ENCODE results near the gene GSKIP.

GSKIP gene

DNA sequence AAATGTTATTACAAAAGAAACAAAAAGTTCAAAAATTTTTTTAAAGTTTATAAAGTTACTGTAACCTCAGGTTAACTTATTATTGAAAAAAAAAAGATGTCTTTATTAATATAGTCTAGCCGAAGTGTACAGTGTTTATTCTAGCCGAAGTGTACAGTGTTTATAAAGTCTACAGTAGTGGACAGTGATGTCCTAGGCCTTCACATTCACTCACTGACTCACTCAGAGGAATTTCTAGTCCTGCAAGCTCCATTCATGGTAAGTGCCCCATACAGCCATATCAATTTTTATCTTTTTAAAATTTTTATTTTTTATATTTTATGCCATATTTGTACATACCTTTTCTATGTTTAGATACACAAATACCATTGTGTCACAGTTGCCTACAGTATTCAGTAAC is 10.6 kb upstream of the GSKIP start (continued):
- TF ChIP-seq, protein P1, sequence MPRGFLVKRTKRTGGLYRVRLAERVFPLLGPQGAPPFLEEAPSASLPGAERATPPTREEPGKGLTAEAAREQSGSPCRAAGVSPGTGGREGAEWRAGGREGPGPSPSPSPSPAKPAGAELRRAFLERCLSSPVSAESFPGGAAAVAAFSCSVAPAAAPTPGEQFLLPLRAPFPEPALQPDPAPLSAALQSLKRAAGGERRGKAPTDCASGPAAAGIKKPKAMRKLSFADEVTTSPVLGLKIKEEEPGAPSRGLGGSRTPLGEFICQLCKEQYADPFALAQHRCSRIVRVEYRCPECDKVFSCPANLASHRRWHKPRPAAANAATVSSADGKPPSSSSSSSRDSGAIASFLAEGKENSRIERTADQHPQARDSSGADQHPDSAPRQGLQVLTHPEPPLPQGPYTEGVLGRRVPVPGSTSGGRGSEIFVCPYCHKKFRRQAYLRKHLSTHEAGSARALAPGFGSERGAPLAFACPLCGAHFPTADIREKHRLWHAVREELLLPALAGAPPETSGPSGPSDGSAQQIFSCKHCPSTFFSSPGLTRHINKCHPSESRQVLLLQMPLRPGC (tag by site-specific recombination; IDR thresholded peaks at IDR 0.05) = no peak
- no peak for TF ChIP-seq ZNF473 (tag by site-specific recombination; IDR thresholded peaks at IDR 0.05)
- no peak for TF ChIP-seq ZNF704 (tag by site-specific recombination; IDR thresholded peaks at IDR 0.05)

GRCh38 chr14:96354246-96354645 is 9.1 kb upstream of the GSKIP start:
- POLR2A ChIA-PET = no interaction called here
- CTCF ChIA-PET = no interaction called here
- TF ChIP-seq, protein P2, sequence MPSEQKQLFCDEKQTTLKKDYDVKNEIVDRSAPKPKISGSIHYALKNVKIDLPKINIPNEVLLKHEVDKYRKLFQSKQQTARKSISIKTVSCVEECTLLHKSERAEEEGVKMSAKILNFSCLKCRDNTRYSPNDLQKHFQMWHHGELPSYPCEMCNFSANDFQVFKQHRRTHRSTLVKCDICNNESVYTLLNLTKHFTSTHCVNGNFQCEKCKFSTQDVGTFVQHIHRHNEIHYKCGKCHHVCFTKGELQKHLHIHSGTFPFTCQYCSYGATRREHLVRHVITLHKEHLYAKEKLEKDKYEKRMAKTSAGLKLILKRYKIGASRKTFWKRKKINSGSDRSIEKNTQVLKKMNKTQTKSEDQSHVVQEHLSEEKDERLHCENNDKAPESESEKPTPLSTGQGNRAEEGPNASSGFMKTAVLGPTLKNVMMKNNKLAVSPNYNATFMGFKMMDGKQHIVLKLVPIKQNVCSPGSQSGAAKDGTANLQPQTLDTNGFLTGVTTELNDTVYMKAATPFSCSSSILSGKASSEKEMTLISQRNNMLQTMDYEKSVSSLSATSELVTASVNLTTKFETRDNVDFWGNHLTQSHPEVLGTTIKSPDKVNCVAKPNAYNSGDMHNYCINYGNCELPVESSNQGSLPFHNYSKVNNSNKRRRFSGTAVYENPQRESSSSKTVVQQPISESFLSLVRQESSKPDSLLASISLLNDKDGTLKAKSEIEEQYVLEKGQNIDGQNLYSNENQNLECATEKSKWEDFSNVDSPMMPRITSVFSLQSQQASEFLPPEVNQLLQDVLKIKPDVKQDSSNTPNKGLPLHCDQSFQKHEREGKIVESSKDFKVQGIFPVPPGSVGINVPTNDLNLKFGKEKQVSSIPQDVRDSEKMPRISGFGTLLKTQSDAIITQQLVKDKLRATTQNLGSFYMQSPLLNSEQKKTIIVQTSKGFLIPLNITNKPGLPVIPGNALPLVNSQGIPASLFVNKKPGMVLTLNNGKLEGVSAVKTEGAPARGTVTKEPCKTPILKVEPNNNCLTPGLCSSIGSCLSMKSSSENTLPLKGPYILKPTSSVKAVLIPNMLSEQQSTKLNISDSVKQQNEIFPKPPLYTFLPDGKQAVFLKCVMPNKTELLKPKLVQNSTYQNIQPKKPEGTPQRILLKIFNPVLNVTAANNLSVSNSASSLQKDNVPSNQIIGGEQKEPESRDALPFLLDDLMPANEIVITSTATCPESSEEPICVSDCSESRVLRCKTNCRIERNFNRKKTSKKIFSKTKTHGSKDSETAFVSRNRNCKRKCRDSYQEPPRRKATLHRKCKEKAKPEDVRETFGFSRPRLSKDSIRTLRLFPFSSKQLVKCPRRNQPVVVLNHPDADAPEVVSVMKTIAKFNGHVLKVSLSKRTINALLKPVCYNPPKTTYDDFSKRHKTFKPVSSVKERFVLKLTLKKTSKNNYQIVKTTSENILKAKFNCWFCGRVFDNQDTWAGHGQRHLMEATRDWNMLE (tag by site-specific recombination; conservative IDR thresholded peaks at IDR 0.05; ENCODE audit: low read depth) = no peak
- TF ChIP-seq ZNF747 (tag by site-specific recombination; IDR thresholded peaks at IDR 0.05) (no peak), ZNF23 (tag by site-specific recombination; IDR thresholded peaks at IDR 0.05; ENCODE audit: borderline replicate concordance) (no peak), ZNF629 (tag by site-specific recombination; IDR thresholded peaks at IDR 0.05) (no peak), ZNF398 (tag by site-specific recombination; IDR thresholded peaks at IDR 0.05) (no peak), ZNF548 (tag by site-specific recombination; IDR thresholded peaks at IDR 0.05) (no peak), ZNF146 (tag by site-specific recombination; IDR thresholded peaks at IDR 0.05) (peak; percentile 94)
- TF ChIP-seq, protein P3, sequence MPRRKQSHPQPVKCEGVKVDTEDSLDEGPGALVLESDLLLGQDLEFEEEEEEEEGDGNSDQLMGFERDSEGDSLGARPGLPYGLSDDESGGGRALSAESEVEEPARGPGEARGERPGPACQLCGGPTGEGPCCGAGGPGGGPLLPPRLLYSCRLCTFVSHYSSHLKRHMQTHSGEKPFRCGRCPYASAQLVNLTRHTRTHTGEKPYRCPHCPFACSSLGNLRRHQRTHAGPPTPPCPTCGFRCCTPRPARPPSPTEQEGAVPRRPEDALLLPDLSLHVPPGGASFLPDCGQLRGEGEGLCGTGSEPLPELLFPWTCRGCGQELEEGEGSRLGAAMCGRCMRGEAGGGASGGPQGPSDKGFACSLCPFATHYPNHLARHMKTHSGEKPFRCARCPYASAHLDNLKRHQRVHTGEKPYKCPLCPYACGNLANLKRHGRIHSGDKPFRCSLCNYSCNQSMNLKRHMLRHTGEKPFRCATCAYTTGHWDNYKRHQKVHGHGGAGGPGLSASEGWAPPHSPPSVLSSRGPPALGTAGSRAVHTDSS (tag by site-specific recombination; IDR thresholded peaks at IDR 0.05) = no peak
- TF ChIP-seq, protein P4, sequence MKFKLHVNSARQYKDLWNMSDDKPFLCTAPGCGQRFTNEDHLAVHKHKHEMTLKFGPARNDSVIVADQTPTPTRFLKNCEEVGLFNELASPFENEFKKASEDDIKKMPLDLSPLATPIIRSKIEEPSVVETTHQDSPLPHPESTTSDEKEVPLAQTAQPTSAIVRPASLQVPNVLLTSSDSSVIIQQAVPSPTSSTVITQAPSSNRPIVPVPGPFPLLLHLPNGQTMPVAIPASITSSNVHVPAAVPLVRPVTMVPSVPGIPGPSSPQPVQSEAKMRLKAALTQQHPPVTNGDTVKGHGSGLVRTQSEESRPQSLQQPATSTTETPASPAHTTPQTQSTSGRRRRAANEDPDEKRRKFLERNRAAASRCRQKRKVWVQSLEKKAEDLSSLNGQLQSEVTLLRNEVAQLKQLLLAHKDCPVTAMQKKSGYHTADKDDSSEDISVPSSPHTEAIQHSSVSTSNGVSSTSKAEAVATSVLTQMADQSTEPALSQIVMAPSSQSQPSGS (tag by site-specific recombination; IDR thresholded peaks at IDR 0.05; ENCODE audit: low read depth) = no peak
- H3K36me3 ChIP-seq (ENCODE audit: control insufficient read depth in 2 of 2, insufficient read depth in 1 of 2, low read length in 2 of 2) = no peaks in the 10 kb centered on the region; a peak in 1 of 3 replicates
- H3K4me3 ChIP-seq (ENCODE audit: low read depth, low read length) = no peak overlapping the region
- no peak overlapping the region for H3K27ac ChIP-seq (ENCODE audit: extremely low read depth, low read depth, low read length)
- peaks cover 3% of the 10 kb centered on the region; the same call in 1 of the 2 replicates for H3K4me1 ChIP-seq (ENCODE audit: control insufficient read depth, insufficient read depth, low read length)
- H3K9me3 ChIP-seq (ENCODE audit: control insufficient read depth, insufficient read depth, low read depth, low read length) = no peaks in the 10 kb centered on the region
